Gastrocnemius medialis (tissue), 4 donors: Measurements from ENCODE around the gene SH2B3.

Experiments
- POLR2A ChIP-seq, 2 donors: fragments of 450-650 bp; IDR thresholded peaks; one replicate each; pipeline ENCODE4 v1.6.1; 2017; ENCODE audit warnings: antibody characterized with exemption in 2 of 2, mild to moderate bottlenecking in 2 of 2, moderate library complexity in 2 of 2
- TF ChIP-seq, protein P1 (sequence below), 5 experiments: fragments of 450-650 bp in 3 of 5; fragments of 200-600 bp in 2 of 5; sonication (generic) in 2 of 5; IDR thresholded peaks in 4 of 5; conservative IDR thresholded peaks in 1 of 5; 1 replicate in 4 of 5; 2 replicates in 1 of 5; pipeline ENCODE4 v1.5.1; 2016 to 2019; ENCODE audit warnings: antibody characterized with exemption in 5 of 5, mild to moderate bottlenecking in 3 of 5, moderate library complexity in 3 of 5

GRCh38 chr12:111444314-111444924, 38.7 kb downstream of the SH2B3 start:
- TF ChIP-seq, protein P1, sequence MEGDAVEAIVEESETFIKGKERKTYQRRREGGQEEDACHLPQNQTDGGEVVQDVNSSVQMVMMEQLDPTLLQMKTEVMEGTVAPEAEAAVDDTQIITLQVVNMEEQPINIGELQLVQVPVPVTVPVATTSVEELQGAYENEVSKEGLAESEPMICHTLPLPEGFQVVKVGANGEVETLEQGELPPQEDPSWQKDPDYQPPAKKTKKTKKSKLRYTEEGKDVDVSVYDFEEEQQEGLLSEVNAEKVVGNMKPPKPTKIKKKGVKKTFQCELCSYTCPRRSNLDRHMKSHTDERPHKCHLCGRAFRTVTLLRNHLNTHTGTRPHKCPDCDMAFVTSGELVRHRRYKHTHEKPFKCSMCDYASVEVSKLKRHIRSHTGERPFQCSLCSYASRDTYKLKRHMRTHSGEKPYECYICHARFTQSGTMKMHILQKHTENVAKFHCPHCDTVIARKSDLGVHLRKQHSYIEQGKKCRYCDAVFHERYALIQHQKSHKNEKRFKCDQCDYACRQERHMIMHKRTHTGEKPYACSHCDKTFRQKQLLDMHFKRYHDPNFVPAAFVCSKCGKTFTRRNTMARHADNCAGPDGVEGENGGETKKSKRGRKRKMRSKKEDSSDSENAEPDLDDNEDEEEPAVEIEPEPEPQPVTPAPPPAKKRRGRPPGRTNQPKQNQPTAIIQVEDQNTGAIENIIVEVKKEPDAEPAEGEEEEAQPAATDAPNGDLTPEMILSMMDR (IDR thresholded peaks at IDR 0.05 in 4 of 5, conservative IDR thresholded peaks at IDR 0.05 in 1 of 5) = no peak
- no peak for TF ChIP-seq POLR2A (IDR thresholded peaks at IDR 0.05)
